Transverse colon (tissue), 3 donors: ENCODE results near the gene USP53.

ENCODE experiments used
- CTCF ChIP-seq, 5 experiments: fragments of 200-600 bp in 3 of 5; fragments of 450-650 bp in 2 of 5; sonication (generic) in 3 of 5; IDR thresholded peaks; 1 replicate in 2 of 5; 2 replicates in 3 of 5; pipeline ENCODE4 v1.5.1; 2016 to 2017; ENCODE audit warnings: antibody characterized with exemption in 5 of 5, inconsistent platforms in 3 of 5, mild to moderate bottlenecking in 2 of 5, moderate library complexity in 1 of 5
- EP300 ChIP-seq: sonication (generic); formaldehyde crosslinking; IDR thresholded peaks from one replicate; pipeline ENCODE4 v1.6.1; 2017; ENCODE audit warnings: antibody characterized with exemption, low read depth

- TF ChIP-seq CTCF (IDR thresholded peaks at IDR 0.05) (no peak), EP300 (no peak)
Observed at GRCh38 chr4:119231491-119231890, 19.0 kb downstream of the USP53 start.
